A549 (cell line): Measurements from ENCODE around the gene SSH2.

ENCODE experiments used
- CBX2 ChIP-seq: fragments of 200-600 bp; sonication (generic); IDR thresholded peaks from 2 replicates; pipeline ENCODE4 v1.6.1; 2016; ENCODE audit warnings: low read depth, mild to moderate bottlenecking, borderline replicate concordance
- CTCF ChIP-seq: fragments of >200 bp; sonication (Bioruptor Twin); formaldehyde crosslinking; IDR thresholded peaks from 3 replicates; pipeline ENCODE4 v1.5.1; 2016

DNA sequence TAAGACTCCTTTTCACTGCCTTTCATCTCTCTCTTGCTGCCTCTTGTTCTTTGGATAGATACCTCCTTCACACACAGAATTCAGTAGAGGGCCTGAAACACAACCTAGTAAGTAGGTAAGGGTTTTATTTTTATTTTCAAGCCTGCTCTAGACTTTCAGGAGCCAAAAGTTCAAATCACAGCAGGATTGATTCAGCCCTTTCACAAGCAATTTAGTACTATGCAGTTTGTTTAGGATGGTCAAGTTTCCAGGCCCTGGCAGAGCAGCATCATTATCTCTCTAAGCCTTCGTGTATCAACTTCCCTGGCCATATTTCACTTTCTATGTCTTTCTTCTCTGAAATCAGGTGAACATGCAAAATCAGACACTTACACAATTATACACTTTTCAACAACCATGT, 158.5 kb downstream of the SSH2 start:
- TF ChIP-seq CTCF = no peak
- no peak for TF ChIP-seq CBX2
